ENCODE measurements around the gene KCNJ10.

The KCNJ10 gene

DNA sequence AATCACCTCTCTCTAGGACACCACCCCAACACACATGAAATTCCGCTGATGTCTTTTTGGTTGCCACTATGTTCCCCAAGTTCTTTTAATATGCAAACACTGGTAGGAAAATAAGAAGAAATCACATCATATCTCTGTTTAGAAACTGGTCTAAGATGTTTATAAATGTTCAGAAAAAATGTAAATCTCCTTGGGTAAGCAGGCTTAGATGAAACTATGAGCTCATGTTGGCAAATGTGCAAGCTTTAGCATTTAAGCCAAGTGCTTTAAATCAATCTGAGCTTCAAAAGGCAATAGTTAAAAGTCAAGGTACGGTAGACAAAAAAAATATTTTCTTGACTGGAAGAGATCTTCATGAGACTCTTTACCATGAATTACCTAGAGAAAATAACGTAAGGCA lies 90.7 kb downstream of the KCNJ10 start:
- TF ChIP-seq, protein P1, sequence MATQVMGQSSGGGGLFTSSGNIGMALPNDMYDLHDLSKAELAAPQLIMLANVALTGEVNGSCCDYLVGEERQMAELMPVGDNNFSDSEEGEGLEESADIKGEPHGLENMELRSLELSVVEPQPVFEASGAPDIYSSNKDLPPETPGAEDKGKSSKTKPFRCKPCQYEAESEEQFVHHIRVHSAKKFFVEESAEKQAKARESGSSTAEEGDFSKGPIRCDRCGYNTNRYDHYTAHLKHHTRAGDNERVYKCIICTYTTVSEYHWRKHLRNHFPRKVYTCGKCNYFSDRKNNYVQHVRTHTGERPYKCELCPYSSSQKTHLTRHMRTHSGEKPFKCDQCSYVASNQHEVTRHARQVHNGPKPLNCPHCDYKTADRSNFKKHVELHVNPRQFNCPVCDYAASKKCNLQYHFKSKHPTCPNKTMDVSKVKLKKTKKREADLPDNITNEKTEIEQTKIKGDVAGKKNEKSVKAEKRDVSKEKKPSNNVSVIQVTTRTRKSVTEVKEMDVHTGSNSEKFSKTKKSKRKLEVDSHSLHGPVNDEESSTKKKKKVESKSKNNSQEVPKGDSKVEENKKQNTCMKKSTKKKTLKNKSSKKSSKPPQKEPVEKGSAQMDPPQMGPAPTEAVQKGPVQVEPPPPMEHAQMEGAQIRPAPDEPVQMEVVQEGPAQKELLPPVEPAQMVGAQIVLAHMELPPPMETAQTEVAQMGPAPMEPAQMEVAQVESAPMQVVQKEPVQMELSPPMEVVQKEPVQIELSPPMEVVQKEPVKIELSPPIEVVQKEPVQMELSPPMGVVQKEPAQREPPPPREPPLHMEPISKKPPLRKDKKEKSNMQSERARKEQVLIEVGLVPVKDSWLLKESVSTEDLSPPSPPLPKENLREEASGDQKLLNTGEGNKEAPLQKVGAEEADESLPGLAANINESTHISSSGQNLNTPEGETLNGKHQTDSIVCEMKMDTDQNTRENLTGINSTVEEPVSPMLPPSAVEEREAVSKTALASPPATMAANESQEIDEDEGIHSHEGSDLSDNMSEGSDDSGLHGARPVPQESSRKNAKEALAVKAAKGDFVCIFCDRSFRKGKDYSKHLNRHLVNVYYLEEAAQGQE (IDR thresholded peaks at IDR 0.05; ENCODE audit: low read depth): no peak
- no peak for TF ChIP-seq YY1 (IDR thresholded peaks at IDR 0.05; ENCODE audit: low read depth)
- TF ChIP-seq EP300 (IDR thresholded peaks at IDR 0.05; ENCODE audit: borderline replicate concordance): no peak
- TF ChIP-seq ZBTB7A (IDR thresholded peaks at IDR 0.05; ENCODE audit: low read depth): no peak
- no peak for TF ChIP-seq TAF1 (IDR thresholded peaks at IDR 0.05; ENCODE audit: low read depth)
- no peak for TF ChIP-seq CEBPB (IDR thresholded peaks at IDR 0.05)
- TF ChIP-seq TEAD4 (IDR thresholded peaks at IDR 0.05): no peak
- TF ChIP-seq, protein P2, sequence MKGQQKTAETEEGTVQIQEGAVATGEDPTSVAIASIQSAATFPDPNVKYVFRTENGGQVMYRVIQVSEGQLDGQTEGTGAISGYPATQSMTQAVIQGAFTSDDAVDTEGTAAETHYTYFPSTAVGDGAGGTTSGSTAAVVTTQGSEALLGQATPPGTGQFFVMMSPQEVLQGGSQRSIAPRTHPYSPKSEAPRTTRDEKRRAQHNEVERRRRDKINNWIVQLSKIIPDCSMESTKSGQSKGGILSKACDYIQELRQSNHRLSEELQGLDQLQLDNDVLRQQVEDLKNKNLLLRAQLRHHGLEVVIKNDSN (IDR thresholded peaks at IDR 0.05): no peak
- no peak for TF ChIP-seq FOXM1 (IDR thresholded peaks at IDR 0.05; ENCODE audit: borderline replicate concordance, low read depth)
- TF ChIP-seq CREB1 (IDR thresholded peaks at IDR 0.05; ENCODE audit: low read depth): no peak
- no peak for TF ChIP-seq RAD21 (IDR thresholded peaks at IDR 0.05; ENCODE audit: low read depth)
- TF ChIP-seq TCF12 (IDR thresholded peaks at IDR 0.05; ENCODE audit: low read depth): no peak
- no peak for TF ChIP-seq NFIC (IDR thresholded peaks at IDR 0.05)

DNA sequence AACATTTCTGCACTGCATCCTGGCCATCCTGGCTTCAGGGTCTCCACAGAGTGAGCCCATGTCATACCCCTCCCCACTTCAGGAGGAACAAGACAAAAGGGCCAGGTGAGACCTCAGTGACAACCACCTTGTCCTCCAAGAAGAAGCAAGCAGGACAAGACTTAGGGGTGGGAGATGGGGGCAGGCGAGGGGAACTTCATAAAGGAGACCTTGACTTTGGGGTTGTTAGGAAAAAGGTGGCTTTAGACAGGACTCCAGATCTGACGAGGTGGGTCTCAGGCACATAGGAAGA lies 91.9 kb downstream of the KCNJ10 start:
- TF ChIP-seq EGR1 (IDR thresholded peaks at IDR 0.05) (no peak), ZBTB7A (IDR thresholded peaks at IDR 0.05; ENCODE audit: low read depth) (no peak), FOXM1 (IDR thresholded peaks at IDR 0.05; ENCODE audit: borderline replicate concordance, low read depth) (no peak), EP300 (IDR thresholded peaks at IDR 0.05; ENCODE audit: borderline replicate concordance) (no peak), CEBPB (IDR thresholded peaks at IDR 0.05) (no peak), NFIC (IDR thresholded peaks at IDR 0.05) (no peak), TCF12 (IDR thresholded peaks at IDR 0.05; ENCODE audit: low read depth) (no peak), CREB1 (IDR thresholded peaks at IDR 0.05; ENCODE audit: low read depth) (no peak), YY1 (IDR thresholded peaks at IDR 0.05; ENCODE audit: low read depth) (no peak), RAD21 (IDR thresholded peaks at IDR 0.05; ENCODE audit: low read depth) (no peak), TAF1 (IDR thresholded peaks at IDR 0.05; ENCODE audit: low read depth) (no peak)
- TF ChIP-seq, protein P2 (IDR thresholded peaks at IDR 0.05): no peak
- TF ChIP-seq, protein P1 (IDR thresholded peaks at IDR 0.05; ENCODE audit: low read depth): no peak

DNA sequence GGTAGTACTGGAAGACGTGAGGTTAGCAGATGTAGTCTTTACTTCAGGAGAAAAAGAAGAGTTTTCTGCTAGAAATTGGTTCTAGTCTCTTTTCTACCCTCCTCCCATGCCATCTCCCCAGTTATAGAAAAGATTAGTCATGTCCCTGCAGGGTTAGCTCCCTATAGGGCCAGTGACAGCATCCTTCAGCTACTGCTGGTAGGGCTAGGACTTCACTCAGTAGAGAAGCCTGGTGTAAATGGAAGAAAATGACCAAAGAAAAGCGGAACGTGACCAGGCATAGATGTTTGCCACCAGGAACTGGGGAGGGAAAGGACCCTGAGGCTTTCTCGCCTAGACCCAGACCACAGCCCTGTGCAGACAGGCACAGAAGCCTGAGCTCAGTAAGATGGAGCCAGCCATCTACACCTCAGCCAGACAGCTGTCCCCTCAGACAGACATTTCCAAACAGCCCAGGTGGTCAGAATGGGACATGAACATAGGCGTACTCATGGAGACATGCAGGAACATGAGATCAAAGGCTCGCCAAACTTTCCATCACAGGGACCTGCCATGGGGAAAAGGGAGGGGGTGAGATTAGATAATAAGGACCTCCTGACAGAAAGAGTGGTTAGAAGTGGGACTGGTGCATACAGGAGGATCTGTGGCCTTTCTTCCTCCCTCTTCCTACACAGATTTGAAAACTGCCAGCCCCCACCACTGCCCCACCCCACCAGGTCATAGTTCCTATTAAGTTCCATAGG lies 92.4 kb downstream of the KCNJ10 start:
- TF ChIP-seq FOXM1 (IDR thresholded peaks at IDR 0.05; ENCODE audit: borderline replicate concordance, low read depth) (no peak), NFIC (IDR thresholded peaks at IDR 0.05) (no peak)

DNA sequence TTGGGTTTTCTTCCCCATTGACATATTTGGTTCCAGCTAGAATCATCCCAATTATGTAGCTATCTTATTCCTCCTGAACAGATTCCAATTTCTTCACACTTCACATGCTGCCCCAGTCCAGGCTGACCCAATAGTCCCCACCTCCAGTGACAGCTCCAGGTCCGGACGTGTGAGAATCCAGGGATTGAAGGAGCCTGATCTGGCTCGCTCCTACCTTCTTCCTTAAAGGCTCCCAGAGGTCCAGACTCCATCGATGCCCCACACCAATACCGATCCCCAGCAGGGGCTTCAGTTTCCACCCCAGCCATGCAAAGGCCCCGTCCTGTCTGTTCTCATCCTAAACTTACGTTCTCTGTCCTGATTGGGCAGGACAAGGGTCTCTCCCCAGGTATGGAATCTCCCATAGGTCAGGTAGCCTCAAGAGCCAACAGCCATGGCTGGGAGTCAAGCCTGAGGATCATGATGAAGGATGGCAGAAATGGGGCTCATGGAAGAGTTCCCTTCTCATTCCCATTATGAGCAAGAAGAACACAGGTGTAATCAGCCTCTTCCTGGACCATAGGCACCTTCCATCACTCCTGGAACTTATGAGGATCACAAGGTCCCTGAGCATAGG lies 95.5 kb downstream of the KCNJ10 start:
- TF ChIP-seq TAF1 (IDR thresholded peaks at IDR 0.05; ENCODE audit: low read depth) (no peak), NFIC (IDR thresholded peaks at IDR 0.05) (no peak), ZBTB7A (IDR thresholded peaks at IDR 0.05; ENCODE audit: low read depth) (no peak), CEBPB (IDR thresholded peaks at IDR 0.05) (no peak), TCF12 (IDR thresholded peaks at IDR 0.05; ENCODE audit: low read depth) (no peak)
- TF ChIP-seq, protein P3, sequence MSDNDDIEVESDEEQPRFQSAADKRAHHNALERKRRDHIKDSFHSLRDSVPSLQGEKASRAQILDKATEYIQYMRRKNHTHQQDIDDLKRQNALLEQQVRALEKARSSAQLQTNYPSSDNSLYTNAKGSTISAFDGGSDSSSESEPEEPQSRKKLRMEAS (IDR thresholded peaks at IDR 0.05): no peak

DNA sequence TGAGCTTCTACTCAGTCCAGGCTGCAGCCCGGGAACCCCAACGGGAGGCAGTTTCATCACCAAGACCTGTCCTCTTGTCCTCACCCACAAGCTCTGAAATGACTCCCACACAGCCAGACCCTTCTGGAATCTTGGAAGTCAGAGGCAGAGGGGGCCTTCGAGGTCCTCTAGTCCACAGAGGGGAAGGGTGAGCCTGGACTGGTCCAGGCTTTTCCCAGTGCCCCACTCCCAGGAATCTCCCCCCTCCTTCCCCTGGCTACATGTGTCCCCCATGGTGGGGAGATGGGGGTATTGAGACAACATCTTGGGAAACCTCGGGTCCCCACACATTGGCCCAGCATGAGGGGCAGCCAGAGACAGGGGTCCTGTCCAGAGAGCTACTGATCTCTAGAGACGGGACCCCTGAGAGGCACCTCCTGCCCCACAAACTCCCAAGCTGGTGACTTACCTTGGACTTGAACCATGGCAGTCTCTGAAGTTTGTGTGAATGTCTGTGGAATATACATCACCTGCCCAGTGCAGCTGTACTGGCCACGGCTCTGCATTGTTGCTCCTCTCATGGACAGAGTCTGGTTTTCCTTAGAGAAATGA lies 96.5 kb downstream of the KCNJ10 start:
- no peak for TF ChIP-seq EGR1 (IDR thresholded peaks at IDR 0.05)
- no peak for TF ChIP-seq FOXM1 (IDR thresholded peaks at IDR 0.05; ENCODE audit: borderline replicate concordance, low read depth)
- TF ChIP-seq ZBTB7A (IDR thresholded peaks at IDR 0.05; ENCODE audit: low read depth): no peak
- TF ChIP-seq, protein P3 (IDR thresholded peaks at IDR 0.05): no peak
- no peak for TF ChIP-seq CREB1 (IDR thresholded peaks at IDR 0.05; ENCODE audit: low read depth)
- no peak for TF ChIP-seq TCF12 (IDR thresholded peaks at IDR 0.05; ENCODE audit: low read depth)
- TF ChIP-seq RAD21 (IDR thresholded peaks at IDR 0.05; ENCODE audit: low read depth): no peak
- TF ChIP-seq, protein P2 (IDR thresholded peaks at IDR 0.05): no peak
- no peak for TF ChIP-seq NFIC (IDR thresholded peaks at IDR 0.05)
- no peak for TF ChIP-seq TAF1 (IDR thresholded peaks at IDR 0.05; ENCODE audit: low read depth)
- no peak for TF ChIP-seq TEAD4 (IDR thresholded peaks at IDR 0.05)
- TF ChIP-seq, protein P1 (IDR thresholded peaks at IDR 0.05; ENCODE audit: low read depth): no peak
- no peak for TF ChIP-seq CEBPB (IDR thresholded peaks at IDR 0.05)
- no peak for TF ChIP-seq YY1 (IDR thresholded peaks at IDR 0.05; ENCODE audit: low read depth)
- no peak for TF ChIP-seq EP300 (IDR thresholded peaks at IDR 0.05; ENCODE audit: borderline replicate concordance)
